ENCODE results near the gene CLASRP.

Gene CLASRP

GRCh38 chr19:45021971-45022370 lies 16.9 kb upstream of the CLASRP start:
- no peak for DNase-seq

DNA sequence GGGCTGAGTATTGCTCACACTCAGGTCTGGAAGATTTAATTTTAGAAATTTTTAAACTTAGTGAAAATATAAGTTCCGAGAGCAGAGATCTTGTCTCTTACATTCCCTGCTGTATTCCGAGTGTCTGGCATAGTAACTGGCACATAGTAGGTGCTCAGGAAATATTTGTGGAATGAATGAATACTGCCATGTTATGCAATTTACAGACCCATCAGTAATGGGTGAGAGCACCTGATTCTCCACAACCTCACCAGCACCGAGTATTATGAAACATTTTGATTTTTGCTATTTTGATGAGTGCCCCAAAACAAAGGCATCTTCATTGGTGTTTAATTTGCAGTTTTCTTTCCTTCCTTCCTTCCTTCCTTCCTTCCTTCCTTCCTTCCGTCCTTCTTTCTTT lies 15.8 kb upstream of the CLASRP start:
- no peak for DNase-seq

DNA sequence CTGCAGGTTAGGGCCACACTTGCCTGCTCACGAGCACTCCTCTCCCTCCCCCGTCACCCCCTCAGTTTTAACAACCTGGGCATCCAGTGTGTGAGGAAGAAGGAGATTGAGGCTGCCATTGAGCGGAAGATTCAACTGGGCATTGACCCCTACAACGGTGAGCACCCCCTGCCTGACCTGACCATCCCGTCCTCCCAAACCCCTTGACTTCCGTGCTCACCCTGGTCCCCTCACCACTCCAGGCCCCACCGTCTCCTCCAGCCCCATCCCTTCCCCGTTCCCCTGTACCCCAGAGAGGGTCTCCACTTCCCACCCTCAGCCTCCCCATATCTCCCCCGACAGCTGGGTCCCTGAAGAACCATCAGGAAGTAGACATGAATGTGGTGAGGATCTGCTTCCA lies 13.6 kb upstream of the CLASRP start:
- DNase-seq, result no peak

GRCh38 chr19:45027371-45027770 lies 11.5 kb upstream of the CLASRP start:
- DNase-seq, result no peak

- DNase-seq, result no peak
Observed at GRCh38 chr19:45030825-45031224, 8.0 kb upstream of the CLASRP start.

- no peak for DNase-seq
Observed at GRCh38 chr19:45032421-45032820, 6.4 kb upstream of the CLASRP start.

GRCh38 chr19:45035755-45036154 lies 3.1 kb upstream of the CLASRP start:
- DNase-seq, result no peak

DNA sequence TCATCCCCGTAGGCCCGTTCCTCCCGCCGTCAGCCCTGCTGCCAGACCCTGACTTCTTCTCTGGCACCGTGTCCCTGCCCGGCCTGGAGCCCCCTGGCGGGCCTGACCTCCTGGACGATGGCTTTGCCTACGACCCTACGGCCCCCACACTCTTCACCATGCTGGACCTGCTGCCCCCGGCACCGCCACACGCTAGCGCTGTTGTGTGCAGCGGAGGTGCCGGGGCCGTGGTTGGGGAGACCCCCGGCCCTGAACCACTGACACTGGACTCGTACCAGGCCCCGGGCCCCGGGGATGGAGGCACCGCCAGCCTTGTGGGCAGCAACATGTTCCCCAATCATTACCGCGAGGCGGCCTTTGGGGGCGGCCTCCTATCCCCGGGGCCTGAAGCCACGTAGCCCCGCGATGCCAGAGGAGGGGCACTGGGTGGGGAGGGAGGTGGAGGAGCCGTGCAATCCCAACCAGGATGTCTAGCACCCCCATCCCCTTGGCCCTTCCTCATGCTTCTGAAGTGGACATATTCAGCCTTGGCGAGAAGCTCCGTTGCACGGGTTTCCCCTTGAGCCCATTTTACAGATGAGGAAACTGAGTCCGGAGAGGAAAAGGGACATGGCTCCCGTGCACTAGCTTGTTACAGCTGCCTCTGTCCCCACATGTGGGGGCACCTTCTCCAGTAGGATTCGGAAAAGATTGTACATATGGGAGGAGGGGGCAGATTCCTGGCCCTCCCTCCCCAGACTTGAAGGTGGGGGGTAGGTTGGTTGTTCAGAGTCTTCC lies 1.3 kb upstream of the CLASRP start:
- no peak for DNase-seq

GRCh38 chr19:45040059-45040771 lies 1.4 kb downstream of the CLASRP start:
- no peak for DNase-seq

DNA sequence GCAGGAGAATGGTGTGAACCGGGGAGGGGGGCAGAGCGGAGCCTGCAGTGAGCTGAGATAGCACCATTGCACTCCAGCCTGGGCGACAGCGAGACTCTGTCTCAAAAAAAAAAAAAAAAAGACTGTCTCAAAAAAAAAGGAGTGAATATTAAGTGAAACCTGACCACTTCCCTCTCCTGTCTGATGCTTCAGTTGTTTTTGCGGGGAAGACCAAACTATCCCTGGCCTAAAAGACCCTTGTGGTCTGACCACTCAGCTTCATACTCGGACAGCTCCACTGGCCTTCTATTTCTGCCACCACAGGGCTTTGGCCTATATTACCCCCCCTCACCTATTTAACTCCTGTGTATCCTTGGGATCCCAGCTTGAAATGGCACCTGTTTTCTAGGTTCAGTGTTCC lies 2.3 kb downstream of the CLASRP start:
- DNase-seq, result no peak

- no peak for DNase-seq
Observed at GRCh38 chr19:45045671-45046353, 7.0 kb downstream of the CLASRP start.

DNA sequence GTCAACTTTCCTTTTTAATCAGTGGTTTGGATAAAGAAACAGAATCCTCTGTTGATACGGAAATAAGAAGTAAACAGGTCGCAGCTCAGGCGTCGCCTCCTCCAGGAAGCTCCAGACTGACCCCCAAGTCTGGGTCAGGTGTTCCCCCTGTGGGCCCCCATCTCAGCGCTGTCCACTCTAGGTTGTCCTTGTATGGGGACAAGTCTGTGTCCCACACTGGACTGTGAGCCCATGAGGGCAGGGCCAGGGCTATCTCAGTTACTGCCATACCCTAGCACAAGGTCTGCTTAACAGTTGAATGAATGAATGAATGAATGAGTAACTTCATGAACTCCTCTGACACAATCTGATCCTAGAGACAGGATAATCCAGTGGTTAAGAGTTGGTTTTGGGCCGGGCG lies 7.5 kb downstream of the CLASRP start:
- no peak for DNase-seq

DNA sequence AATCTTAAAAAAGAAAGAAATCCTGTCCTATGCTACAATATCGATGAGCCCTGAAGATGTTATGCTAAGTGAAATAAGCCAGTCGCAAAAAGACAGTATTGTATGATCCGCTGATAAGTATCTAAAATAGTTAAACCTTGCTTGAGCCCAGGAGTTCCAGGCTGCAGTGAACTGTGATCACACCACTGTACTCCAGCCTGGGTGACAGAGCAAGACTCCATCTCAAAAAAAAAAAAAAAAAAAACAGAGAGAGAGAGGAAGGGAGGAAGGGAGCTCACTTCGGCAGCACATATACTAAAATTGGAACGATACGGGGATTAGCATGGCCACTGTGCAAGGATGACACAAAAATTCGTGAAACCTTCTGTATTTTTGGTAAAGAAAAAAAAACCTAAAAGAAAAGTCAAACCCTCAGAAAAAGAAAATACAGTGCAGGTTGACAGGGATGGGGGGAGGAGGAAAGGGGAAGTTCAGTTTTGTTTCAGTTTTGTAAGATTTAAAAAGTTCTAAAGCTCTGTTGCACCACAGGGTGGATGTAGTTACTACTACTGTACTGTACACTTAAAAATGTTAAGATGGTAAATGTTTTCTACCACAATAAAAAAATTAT lies 8.4 kb downstream of the CLASRP start:
- no peak for DNase-seq

DNA sequence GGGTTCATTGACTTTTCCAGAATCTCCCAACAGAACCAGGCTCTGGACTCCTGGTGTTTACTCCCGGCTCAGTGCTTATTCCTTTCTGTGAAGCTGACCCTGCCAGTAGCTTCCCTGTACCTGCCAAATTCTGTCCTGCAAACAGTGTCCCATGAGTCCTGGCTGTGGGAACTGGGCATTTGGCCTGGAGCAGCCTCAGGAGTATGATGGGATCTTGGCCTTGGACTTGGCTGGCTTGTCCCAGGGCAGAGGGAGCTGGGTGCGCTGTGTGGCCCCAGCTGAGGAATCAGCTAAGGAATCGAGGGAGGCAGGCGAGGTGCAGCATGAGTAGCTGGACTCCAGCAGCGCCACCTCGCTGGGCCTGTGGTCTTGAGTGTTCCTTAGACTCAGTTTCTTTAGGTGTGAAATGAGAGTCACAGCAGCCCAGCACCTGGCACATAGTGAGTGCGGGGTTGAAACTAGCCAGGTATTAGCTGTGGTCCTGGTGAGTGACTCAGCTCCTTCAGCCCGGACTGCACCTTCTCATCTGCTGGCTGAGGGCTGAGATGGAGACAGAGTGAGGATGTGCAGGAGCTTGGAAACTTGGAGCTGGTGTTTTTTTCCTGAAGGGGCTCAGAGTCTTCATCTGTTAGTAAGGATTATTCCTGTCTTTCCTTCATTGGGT lies 10.4 kb downstream of the CLASRP start:
- DNase-seq, result no peak

- no peak for DNase-seq
Observed at GRCh38 chr19:45050036-45050435, 11.2 kb downstream of the CLASRP start.

DNA sequence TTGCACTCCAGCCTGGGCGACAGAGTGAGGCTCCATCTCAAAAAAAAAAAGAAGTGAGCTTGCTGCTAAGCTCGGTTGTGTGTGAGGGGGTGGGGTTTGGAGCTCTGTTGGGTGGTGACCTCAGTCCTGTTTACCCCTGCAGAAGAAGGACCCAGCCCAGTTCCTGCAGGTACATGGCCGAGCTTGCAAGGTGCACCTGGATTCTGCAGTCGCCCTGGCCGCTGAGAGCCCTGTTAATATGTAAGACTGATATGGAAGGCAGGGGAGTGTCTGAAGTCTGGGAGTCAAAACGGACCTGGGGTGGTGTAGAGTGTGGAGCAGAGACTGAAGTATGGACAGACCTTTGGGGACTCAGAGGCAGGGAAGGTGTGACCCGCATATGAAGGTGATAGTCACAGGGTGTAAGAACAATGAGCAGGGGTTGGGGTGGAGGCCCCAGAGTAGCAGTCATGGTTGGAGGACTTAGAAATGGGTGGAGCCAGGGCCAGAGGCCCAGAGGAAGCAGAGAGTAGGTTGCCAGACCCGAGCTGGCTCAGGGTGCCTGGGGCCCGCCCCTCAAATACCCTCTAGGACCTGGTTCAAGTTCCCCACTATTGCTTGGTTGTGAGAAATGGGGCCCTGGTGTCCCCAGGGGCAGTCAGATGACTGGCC lies 13.2 kb downstream of the CLASRP start:
- no peak for DNase-seq

GRCh38 chr19:45056831-45057230 lies 18.0 kb downstream of the CLASRP start:
- no peak for DNase-seq

GRCh38 chr19:45057444-45057843 lies 18.6 kb downstream of the CLASRP start:
- no peak for DNase-seq

DNA sequence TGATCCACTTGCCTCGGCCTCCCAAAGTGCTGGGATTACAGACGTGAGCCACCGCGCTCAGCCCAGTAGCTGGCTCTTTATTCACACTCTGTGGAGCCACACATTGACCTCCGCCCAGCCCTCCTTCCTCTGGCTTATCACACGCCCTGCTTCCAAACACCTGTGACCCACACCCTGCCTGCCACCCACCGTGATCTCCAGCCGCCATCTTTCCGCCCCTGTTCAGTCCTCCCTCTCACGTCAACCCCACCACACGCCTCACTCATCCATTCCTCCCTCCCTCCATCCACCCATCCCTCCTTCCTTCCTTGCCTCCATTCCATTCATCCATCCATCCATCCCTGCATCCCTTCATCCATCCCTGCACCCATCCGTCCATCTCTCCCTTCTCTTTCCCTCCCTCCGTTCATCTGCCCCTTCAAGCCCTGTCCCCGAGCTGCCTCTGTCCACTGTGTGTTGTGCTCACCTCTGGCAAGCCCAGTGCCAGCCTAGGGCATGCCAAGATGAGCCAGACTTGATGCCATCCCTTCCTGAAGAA lies 19.8 kb downstream of the CLASRP start:
- DNase-seq, result no peak

GRCh38 chr19:45059258-45059965 lies 20.6 kb downstream of the CLASRP start:
- DNase-seq, result peak; percentile 76

- DNase-seq, result no peak
Observed at GRCh38 chr19:45061965-45062364, 23.1 kb downstream of the CLASRP start.
